DND-41 (cell line): Measurements from ENCODE around the gene WDR7.

Experiments used
- ATAC-seq: fragments of 200-7000 bp; cut with Tn5 transposase; 3 replicates; pipeline ENCODE4 v1.9.1; 2021; ENCODE audit warnings: low read depth; ENCODE audit not compliant: insufficient read depth
- DNase-seq: peaks from one replicate; pipeline ENCODE4 v3.0.0-alpha.2; 2020
- H2AFZ ChIP-seq: 2 replicates; pipeline ENCODE4 v1.6.0; 2012; ENCODE audit warnings: low read depth, low read length
- H3K27ac ChIP-seq: 2 replicates; pipeline ENCODE4 v1.5.1; 2012; ENCODE audit warnings: low read length, inconsistent platforms
- H3K27me3 ChIP-seq: fragments of 200-600 bp; sonication (generic); 2 replicates; pipeline ENCODE4 v1.6.0; 2012; ENCODE audit warnings: low read length, mild to moderate bottlenecking, inconsistent platforms; ENCODE audit not compliant: insufficient read depth, poor library complexity
- H3K36me3 ChIP-seq: 2 replicates; pipeline ENCODE4 v1.5.1; 2012; ENCODE audit warnings: low read length, inconsistent platforms; ENCODE audit not compliant: insufficient read depth
- H3K4me1 ChIP-seq: 2 replicates; pipeline ENCODE4 v1.5.1; 2012; ENCODE audit warnings: mild to moderate bottlenecking, low read length; ENCODE audit not compliant: insufficient read depth
- H3K4me2 ChIP-seq: 2 replicates; pipeline ENCODE4 v1.6.0; 2012; ENCODE audit warnings: mild to moderate bottlenecking, moderate library complexity, low read length, inconsistent platforms; ENCODE audit not compliant: insufficient read depth
- H3K4me3 ChIP-seq, 2 experiments: fragments of 200-600 bp in 1 of 2; shearing (Covaris generic) in 1 of 2; 2 replicates each; pipeline ENCODE4 v1.5.1; 2012 to 2016; ENCODE audit warnings: inconsistent platforms in 2 of 2, low read length in 2 of 2, mild to moderate bottlenecking in 2 of 2, low read depth in 1 of 2, moderate library complexity in 1 of 2
- H3K79me2 ChIP-seq: 2 replicates; pipeline ENCODE4 v1.6.0; 2012; ENCODE audit warnings: low read length, inconsistent platforms; ENCODE audit not compliant: insufficient read depth
- H3K9ac ChIP-seq: 2 replicates; pipeline ENCODE4 v1.6.0; 2012; ENCODE audit warnings: low read depth, mild to moderate bottlenecking, inconsistent platforms, low read length, moderate library complexity
- H3K9me3 ChIP-seq: 2 replicates; pipeline ENCODE4 v1.5.1; 2012; ENCODE audit warnings: low read length, moderate library complexity, mild to moderate bottlenecking, inconsistent platforms; ENCODE audit not compliant: insufficient read depth, severe bottlenecking
- H4K20me1 ChIP-seq: 2 replicates; pipeline ENCODE4 v1.6.0; 2012; ENCODE audit warnings: low read length; ENCODE audit not compliant: insufficient read depth
- CTCF ChIP-seq: IDR thresholded peaks from 2 replicates; pipeline ENCODE4 v1.5.1; 2012; ENCODE audit warnings: borderline replicate concordance, low read length, moderate library complexity, mild to moderate bottlenecking; ENCODE audit not compliant: poor library complexity, severe bottlenecking; ENCODE audit errors: extremely low read depth
- EZH2 ChIP-seq: IDR thresholded peaks from 3 replicates; pipeline ENCODE4 v1.6.1; 2012; ENCODE audit warnings: borderline replicate concordance, low read depth, mild to moderate bottlenecking, moderate library complexity, low read length, inconsistent platforms; ENCODE audit not compliant: severe bottlenecking

WDR7 gene

GRCh38 chr18:56639104-56639381 lies 12.1 kb upstream of the WDR7 start:
- ATAC-seq (no peak), DNase-seq (no peak)
- H2AFZ ChIP-seq = peak overlapping the region; percentile 85
- H3K79me2 ChIP-seq = peaks cover 50% of the 10 kb centered on the region
- H4K20me1 ChIP-seq = peaks cover 34% of the 10 kb centered on the region
- peak overlapping the region; percentile 33 to 84; a peak in 3 of 4 replicates for H3K4me3 ChIP-seq
- H3K9ac ChIP-seq = peak overlapping the region; percentile 83
- H3K27ac ChIP-seq = peak overlapping the region; percentile 89
- H3K36me3 ChIP-seq = peaks cover 24% of the 10 kb centered on the region
- TF ChIP-seq CTCF (no peak), EZH2 (no peak)
- peaks cover 40% of the 10 kb centered on the region for H3K4me1 ChIP-seq
- no peaks in the 10 kb centered on the region for H3K27me3 ChIP-seq
- H3K4me2 ChIP-seq = peak overlapping the region; percentile 71
- H3K9me3 ChIP-seq = no peaks in the 10 kb centered on the region

- Histone ChIP-seq H3K4me3 (peak overlapping the region in 1 of 2 experiments; percentile 84; a peak in 1 of 4 replicates), H4K20me1 (peaks cover 30% of the 10 kb centered on the region), H3K27me3 (no peaks in the 10 kb centered on the region), H3K27ac (no peak overlapping the region; the same call in 1 of the 2 replicates), H3K36me3 (peaks cover 19% of the 10 kb centered on the region), H3K9me3 (no peaks in the 10 kb centered on the region), H3K4me2 (peak overlapping the region; percentile 71), H3K79me2 (peaks cover 45% of the 10 kb centered on the region), H3K9ac (no peak overlapping the region), H2AFZ (no peak overlapping the region), H3K4me1 (peaks cover 37% of the 10 kb centered on the region)
- no peak for ATAC-seq
- no peak for TF ChIP-seq CTCF
- TF ChIP-seq EZH2 = no peak
- DNase-seq = no peak
These were observed 11.6 kb upstream of the WDR7 start for GRCh38 chr18:56639571-56639970.

GRCh38 chr18:56641714-56642337 lies 9.3 kb upstream of the WDR7 start:
- ATAC-seq = no peak
- no peaks in the 10 kb centered on the region for H3K9me3 ChIP-seq
- no peak for DNase-seq
- H3K36me3 ChIP-seq = peaks cover 8% of the 10 kb centered on the region; the same call in 1 of the 2 replicates
- H3K79me2 ChIP-seq = peaks cover 22% of the 10 kb centered on the region
- H3K9ac ChIP-seq = no peak overlapping the region
- H3K4me3 ChIP-seq = no peak overlapping the region
- no peak overlapping the region for H2AFZ ChIP-seq
- H3K27me3 ChIP-seq = no peaks in the 10 kb centered on the region
- H3K27ac ChIP-seq = no peak overlapping the region
- H3K4me2 ChIP-seq = no peak overlapping the region
- TF ChIP-seq CTCF (no peak), EZH2 (no peak)
- peaks cover 10% of the 10 kb centered on the region; the same call in 1 of the 2 replicates for H4K20me1 ChIP-seq
- peaks cover 15% of the 10 kb centered on the region for H3K4me1 ChIP-seq

GRCh38 chr18:56643381-56643780 lies 7.8 kb upstream of the WDR7 start:
- no peak overlapping the region for H3K4me3 ChIP-seq
- no peaks in the 10 kb centered on the region for H4K20me1 ChIP-seq

More at GRCh38 chr18:56643381-56643780, 7.8 kb upstream of the WDR7 start:
- DNase-seq (no peak), ATAC-seq (no peak)
- Histone ChIP-seq H3K27me3 (no peaks in the 10 kb centered on the region), H3K27ac (no peak overlapping the region), H3K4me1 (peaks cover 9% of the 10 kb centered on the region), H3K79me2 (peaks cover 7% of the 10 kb centered on the region), H2AFZ (no peak overlapping the region), H3K4me2 (no peak overlapping the region), H3K9me3 (no peaks in the 10 kb centered on the region), H3K9ac (no peak overlapping the region), H3K36me3 (peaks cover 13% of the 10 kb centered on the region; the same call in 1 of the 2 replicates)
- TF ChIP-seq EZH2 = no peak
- TF ChIP-seq CTCF = no peak
